Activated gamma-delta T cell (primary cell): Measurements from ENCODE around the gene CDC42.

ENCODE experiments used
- DNase-seq: peaks from one replicate; lab custom pipeline; 2025; lab: John Stamatoyannopoulos, UW

The CDC42 gene

GRCh38 chr1:22108339-22109105, 56.0 kb downstream of the CDC42 start:
- no peak for DNase-seq

GRCh38 chr1:22110016-22110415, 57.5 kb downstream of the CDC42 start:
- no peak for DNase-seq

GRCh38 chr1:22111115-22111514, 58.6 kb downstream of the CDC42 start:
- no peak for DNase-seq

- DNase-seq, result no peak
These were observed 59.1 kb downstream of the CDC42 start for GRCh38 chr1:22111620-22112019.

GRCh38 chr1:22112554-22112953, 60.0 kb downstream of the CDC42 start:
- no peak for DNase-seq

- no peak for DNase-seq
These were observed 61.8 kb downstream of the CDC42 start for GRCh38 chr1:22114083-22115012.

- DNase-seq, result no peak
These were observed 62.8 kb downstream of the CDC42 start for GRCh38 chr1:22115286-22115685.

GRCh38 chr1:22117238-22117637, 64.7 kb downstream of the CDC42 start:
- no peak for DNase-seq

- DNase-seq, result no peak
These were observed 65.3 kb downstream of the CDC42 start for GRCh38 chr1:22117851-22118250.

GRCh38 chr1:22118291-22118992, 65.9 kb downstream of the CDC42 start:
- DNase-seq, result no peak

GRCh38 chr1:22119626-22120468, 67.3 kb downstream of the CDC42 start:
- no peak for DNase-seq

- no peak for DNase-seq
These were observed 67.9 kb downstream of the CDC42 start for GRCh38 chr1:22120469-22120790.

- no peak for DNase-seq
These were observed 69.0 kb downstream of the CDC42 start for GRCh38 chr1:22121421-22121911.

- DNase-seq, result no peak
These were observed 70.0 kb downstream of the CDC42 start for GRCh38 chr1:22122273-22123070.

- no peak for DNase-seq
These were observed 70.5 kb downstream of the CDC42 start for GRCh38 chr1:22123071-22123390.

GRCh38 chr1:22123901-22124404, 71.4 kb downstream of the CDC42 start:
- no peak for DNase-seq

GRCh38 chr1:22124592-22125229, 72.2 kb downstream of the CDC42 start:
- no peak for DNase-seq

GRCh38 chr1:22126531-22126930, 74.0 kb downstream of the CDC42 start:
- DNase-seq, result no peak

- no peak for DNase-seq
These were observed 74.7 kb downstream of the CDC42 start for GRCh38 chr1:22127248-22127647.

- no peak for DNase-seq
These were observed 75.2 kb downstream of the CDC42 start for GRCh38 chr1:22127731-22128130.
